RWPE1 (cell line): ENCODE results near the gene PROSER3.
"Not testable (repeated sequence)": the region's sequence is repeated elsewhere in the genome, so short reads cannot be mapped to it uniquely, and the experiment has no call there.

ENCODE experiments used
- CTCF ChIA-PET: fragments of 350-600 bp; sonication (Branson Sonifier 250); formaldehyde crosslinking; extraction: SDS; loops from one replicate; lab custom pipeline; 2021; lab: Yijun Ruan, JAX
- POLR2A ChIA-PET: fragments of 400-600 bp; formaldehyde crosslinking; extraction: SDS; loops from one replicate; lab custom pipeline; 2020; ENCODE audit warnings: antibody characterized with exemption; ENCODE audit not compliant: low non-redundant PET; lab: Yijun Ruan, JAX
- DNase-seq: peaks from one replicate; pipeline ENCODE4 v3.0.0; 2012; ENCODE audit warnings: low spot score
- H3K27ac ChIP-seq: fragments of 450-650 bp; 2 replicates; pipeline ENCODE4 v1.5.1; 2017
- TF ChIP-seq, protein P1 (sequence below): fragments of 450-650 bp; conservative IDR thresholded peaks from 2 replicates; pipeline ENCODE4 v1.5.1; 2017; ENCODE audit warnings: low read depth, mild to moderate bottlenecking

The PROSER3 gene

DNA sequence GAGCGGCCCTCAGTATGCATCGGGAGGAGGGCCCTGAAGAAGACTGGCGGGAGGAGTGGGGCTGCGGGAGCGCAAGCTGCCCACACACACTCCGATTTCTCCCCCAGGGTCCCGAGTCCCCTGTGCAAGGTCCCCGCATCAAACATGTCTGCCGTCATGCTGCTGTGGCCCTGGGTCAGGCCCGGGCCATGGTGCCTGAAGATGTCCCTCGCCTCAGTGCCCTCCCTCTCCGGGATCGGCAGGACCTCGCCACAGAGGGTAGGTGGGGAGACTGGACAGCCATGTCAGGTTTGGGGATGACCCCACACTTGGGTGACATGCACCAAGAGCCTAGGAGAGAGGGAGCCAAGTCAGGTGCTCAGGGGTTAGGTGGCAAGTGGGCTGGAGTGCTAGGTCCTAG, 35.5 kb upstream of the PROSER3 start:
- POLR2A ChIA-PET: no interaction called here
- CTCF ChIA-PET: interaction anchor here (1.1 kb wide), 1 partner anchor 18 kb away, joined by 3 read pairs; no protein-coding TSS in a partner anchor
- DNase-seq: no peak
- 0 out of 2 replicates have a peak overlapping the region, but pooled peaks have one; percentile 4 for H3K27ac ChIP-seq
- TF ChIP-seq, protein P1, sequence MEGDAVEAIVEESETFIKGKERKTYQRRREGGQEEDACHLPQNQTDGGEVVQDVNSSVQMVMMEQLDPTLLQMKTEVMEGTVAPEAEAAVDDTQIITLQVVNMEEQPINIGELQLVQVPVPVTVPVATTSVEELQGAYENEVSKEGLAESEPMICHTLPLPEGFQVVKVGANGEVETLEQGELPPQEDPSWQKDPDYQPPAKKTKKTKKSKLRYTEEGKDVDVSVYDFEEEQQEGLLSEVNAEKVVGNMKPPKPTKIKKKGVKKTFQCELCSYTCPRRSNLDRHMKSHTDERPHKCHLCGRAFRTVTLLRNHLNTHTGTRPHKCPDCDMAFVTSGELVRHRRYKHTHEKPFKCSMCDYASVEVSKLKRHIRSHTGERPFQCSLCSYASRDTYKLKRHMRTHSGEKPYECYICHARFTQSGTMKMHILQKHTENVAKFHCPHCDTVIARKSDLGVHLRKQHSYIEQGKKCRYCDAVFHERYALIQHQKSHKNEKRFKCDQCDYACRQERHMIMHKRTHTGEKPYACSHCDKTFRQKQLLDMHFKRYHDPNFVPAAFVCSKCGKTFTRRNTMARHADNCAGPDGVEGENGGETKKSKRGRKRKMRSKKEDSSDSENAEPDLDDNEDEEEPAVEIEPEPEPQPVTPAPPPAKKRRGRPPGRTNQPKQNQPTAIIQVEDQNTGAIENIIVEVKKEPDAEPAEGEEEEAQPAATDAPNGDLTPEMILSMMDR: no peak

DNA sequence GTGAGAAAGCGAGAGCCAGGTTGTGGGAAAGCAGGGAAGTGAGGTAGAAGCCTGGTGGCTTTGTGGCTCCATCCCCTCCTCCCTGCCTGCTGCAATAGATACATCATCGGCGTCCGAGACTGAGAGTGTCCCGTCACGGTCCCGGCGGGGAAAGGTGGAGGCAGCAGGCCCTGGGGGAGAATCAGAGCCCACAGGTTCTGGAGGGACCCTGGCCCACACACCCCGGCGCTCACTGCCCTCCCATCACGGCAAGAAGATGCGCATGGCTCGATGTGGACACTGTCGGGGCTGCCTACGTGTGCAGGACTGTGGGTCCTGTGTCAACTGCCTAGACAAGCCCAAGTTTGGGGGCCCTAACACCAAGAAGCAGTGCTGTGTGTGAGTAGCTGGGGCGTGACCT, 35.1 kb upstream of the PROSER3 start:
- POLR2A ChIA-PET: no interaction called here
- TF ChIP-seq, protein P1: no peak
- DNase-seq: no peak
- CTCF ChIA-PET: interaction anchor here (1.1 kb wide), 1 partner anchor 18 kb away, joined by 3 read pairs; no protein-coding TSS in a partner anchor
- 0 out of 2 replicates have a peak overlapping the region, but pooled peaks have one; percentile 4 for H3K27ac ChIP-seq

DNA sequence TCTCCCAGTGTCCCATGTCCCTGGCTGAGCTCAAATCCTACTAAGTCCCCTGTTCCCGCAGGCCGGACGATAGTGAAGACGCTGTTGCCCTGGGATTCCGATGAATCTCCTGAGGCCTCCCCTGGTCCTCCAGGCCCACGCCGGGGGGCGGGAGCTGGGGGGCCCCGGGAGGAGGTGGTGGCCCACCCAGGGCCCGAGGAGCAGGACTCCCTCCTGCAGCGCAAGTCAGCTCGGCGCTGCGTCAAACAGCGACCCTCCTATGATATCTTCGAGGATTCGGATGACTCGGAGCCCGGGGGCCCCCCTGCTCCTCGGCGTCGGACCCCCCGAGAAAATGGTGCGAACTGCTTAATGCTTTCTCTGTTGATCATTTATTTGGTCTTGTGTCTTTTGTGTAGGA, 34.3 kb upstream of the PROSER3 start:
- H3K27ac ChIP-seq: no peak overlapping the region
- TF ChIP-seq, protein P1: no peak
- DNase-seq: no peak
- ChIA-PET POLR2A (no interaction called here), CTCF (no interaction called here)

DNA sequence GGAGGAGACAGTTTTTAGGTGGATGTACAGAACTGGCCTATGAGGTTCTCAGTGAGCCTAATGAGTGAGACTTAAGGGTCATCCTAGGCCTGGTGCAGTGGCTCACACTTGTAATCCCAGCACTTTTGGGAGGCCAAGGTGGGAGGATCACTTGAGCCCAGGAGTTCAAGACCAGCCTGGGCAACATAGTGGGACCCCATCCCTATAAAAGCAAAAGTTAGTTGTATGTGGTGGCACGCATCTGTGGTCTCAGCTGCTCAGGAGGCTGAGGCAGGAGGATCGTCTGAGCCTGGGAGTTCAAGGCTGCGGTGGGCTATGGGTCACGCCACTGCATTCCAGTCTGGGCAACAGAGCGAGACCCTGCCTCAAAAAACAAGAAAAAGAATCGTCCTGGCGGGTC, 33.8 kb upstream of the PROSER3 start:
- POLR2A ChIA-PET, DNase-seq, CTCF ChIA-PET, H3K27ac ChIP-seq: not testable (repeated sequence)

DNA sequence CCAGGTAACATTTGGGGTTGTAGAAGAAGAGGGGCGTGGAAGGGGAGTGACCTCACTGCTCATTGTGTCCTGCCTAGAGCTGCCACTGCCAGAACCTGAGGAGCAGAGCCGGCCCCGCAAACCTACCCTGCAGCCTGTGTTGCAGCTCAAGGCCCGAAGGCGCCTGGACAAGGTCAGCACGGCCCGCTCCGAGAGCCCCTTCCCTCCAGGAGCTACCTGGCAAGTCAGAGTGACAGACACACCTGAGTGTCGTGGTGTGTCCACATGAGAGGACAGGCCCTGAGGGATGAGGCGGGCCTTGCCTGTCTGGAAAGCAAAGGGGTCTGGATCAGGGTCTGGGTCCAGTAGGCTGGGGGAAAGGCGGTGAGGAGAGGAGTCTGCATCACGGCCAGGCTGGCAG, 33.4 kb upstream of the PROSER3 start:
- CTCF ChIA-PET: no interaction called here
- DNase-seq: no peak
- POLR2A ChIA-PET: no interaction called here
- H3K27ac ChIP-seq: no peak overlapping the region
- TF ChIP-seq, protein P1: no peak

DNA sequence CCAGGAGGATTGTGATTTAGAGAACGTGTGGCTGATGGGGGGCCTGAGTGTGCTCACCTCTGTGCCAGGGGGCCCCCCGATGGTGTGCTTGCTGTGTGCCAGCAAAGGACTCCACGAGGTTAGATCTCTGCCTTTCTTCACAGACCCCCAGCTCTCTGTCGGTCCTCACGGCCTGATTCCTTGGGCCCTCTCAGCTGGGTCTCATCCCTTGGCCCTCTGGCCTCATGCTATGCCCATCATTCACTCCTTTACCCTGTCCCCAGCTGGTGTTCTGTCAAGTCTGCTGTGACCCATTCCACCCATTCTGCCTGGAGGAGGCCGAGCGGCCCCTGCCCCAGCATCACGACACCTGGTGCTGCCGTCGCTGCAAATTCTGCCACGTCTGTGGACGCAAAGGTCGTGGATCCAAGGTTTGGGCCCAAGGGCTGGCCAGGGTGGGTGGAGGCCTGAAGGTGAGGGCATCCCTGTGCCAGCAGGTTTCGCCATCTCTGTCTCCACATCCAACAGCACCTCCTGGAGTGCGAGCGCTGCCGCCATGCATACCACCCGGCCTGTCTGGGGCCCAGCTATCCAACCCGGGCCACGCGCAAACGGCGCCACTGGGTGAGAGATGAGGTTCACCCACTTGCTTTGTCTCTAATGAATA, 32.6 kb upstream of the PROSER3 start:
- TF ChIP-seq, protein P1: no peak
- CTCF ChIA-PET: no interaction called here
- no peak for DNase-seq
- H3K27ac ChIP-seq: no peak overlapping the region
- POLR2A ChIA-PET: no interaction called here
